Neural cell (in vitro differentiated cells): ENCODE data around the gene CFAP68.

ENCODE experiments used
- CTCF ChIP-seq: fragments of 450-650 bp; IDR thresholded peaks from 2 replicates; pipeline ENCODE4 v1.5.1; 2014; ENCODE audit warnings: antibody characterized with exemption, mild to moderate bottlenecking, moderate library complexity; ENCODE audit not compliant: poor library complexity, severe bottlenecking
- POLR2AphosphoS5 ChIP-seq: IDR thresholded peaks from 2 replicates; pipeline ENCODE4 v1.6.1; 2012
- TAF1 ChIP-seq: IDR thresholded peaks from 2 replicates; pipeline ENCODE4 v1.6.1; 2012; ENCODE audit warnings: low read depth

GRCh38 chr11:111879637-111879960 lies 258 bp downstream of the CFAP68 start:
- TF ChIP-seq CTCF: no peak
- TF ChIP-seq TAF1: peak; percentile 8
- TF ChIP-seq POLR2AphosphoS5: no peak
